ENCODE measurements around the gene LUZP2. TPM values are rescaled to one million over a fixed set of nuclear protein-coding genes. Genes with fewer than 3 reads are reported as not detected.

LUZP2 gene
- polyA plus RNA-seq, 1 of the 3 experiments (the other 2 are of a cell fraction) = 0.03 TPM

- TF ChIP-seq ZBTB33 (IDR thresholded peaks at IDR 0.05; ENCODE audit: borderline replicate concordance, low read depth) = no peak
- TF ChIP-seq GABPA (IDR thresholded peaks at IDR 0.05; ENCODE audit: low read depth) = no peak
- TF ChIP-seq SMC3 (IDR thresholded peaks at IDR 0.05; ENCODE audit: low read depth, low read length) = no peak
- no peak for TF ChIP-seq CTCF (IDR thresholded peaks at IDR 0.05)
Measured at GRCh38 chr11:24794064-24794463, 297.2 kb downstream of the LUZP2 start (continued).

GRCh38 chr11:24805671-24806070 is 308.8 kb downstream of the LUZP2 start:
- no peaks in the 10 kb centered on the region for H4K20me1 ChIP-seq (ENCODE audit: insufficient read depth)
- no peaks in the 10 kb centered on the region for H3K9me3 ChIP-seq
- ChIA-PET POLR2A (no interaction called here), CTCF (interaction anchor here (0.9 kb wide), 1 partner anchor 12 kb away, joined by 3 read pairs; no protein-coding TSS in a partner anchor)
- no peaks in the 10 kb centered on the region for H3F3A ChIP-seq (replicated peaks; ENCODE audit: insufficient read depth)
- H3K27ac ChIP-seq (ENCODE audit: low read depth in 2 of 2, low read length in 1 of 2) = no peak overlapping the region
- H2AFZ ChIP-seq (ENCODE audit: low read depth) = no peak overlapping the region
- H3K79me2 ChIP-seq (ENCODE audit: insufficient read depth) = no peaks in the 10 kb centered on the region
- no peaks in the 10 kb centered on the region; a peak in 1 of 4 replicates for H3K4me1 ChIP-seq (ENCODE audit: control insufficient read depth in 1 of 2, insufficient read depth in 2 of 2, low read depth in 1 of 2, low read length in 1 of 2)
- H3K4me3 ChIP-seq (ENCODE audit: low read depth in 2 of 2, low read length in 1 of 2) = no peak overlapping the region
- H3K4me2 ChIP-seq = no peak overlapping the region
- no peaks in the 10 kb centered on the region for H3K27me3 ChIP-seq (ENCODE audit: insufficient read depth)
- TF ChIP-seq USF1 (IDR thresholded peaks at IDR 0.05; ENCODE audit: borderline replicate concordance, low read depth) (no peak), NFIC (IDR thresholded peaks at IDR 0.05; ENCODE audit: borderline replicate concordance) (no peak), MEF2A (IDR thresholded peaks at IDR 0.05; ENCODE audit: borderline replicate concordance, low read depth) (no peak), ZBTB33 (IDR thresholded peaks at IDR 0.05; ENCODE audit: borderline replicate concordance, low read depth) (no peak), SIN3A (IDR thresholded peaks at IDR 0.05; ENCODE audit: borderline replicate concordance, low read depth, low read length) (no peak), REST (IDR thresholded peaks at IDR 0.05; ENCODE audit: low read depth, low read length) (no peak)
- no peak overlapping the region for H3K9ac ChIP-seq
- WGBS (ENCODE audit: low lambda C conversion rate) = 43% methylated on average over 2 of the region's 2 CpGs
- H3K36me3 ChIP-seq (replicated peaks in 1 of 2; ENCODE audit: control insufficient read depth in 1 of 2, insufficient read depth in 2 of 2, low read length in 1 of 2) = no peaks in the 10 kb centered on the region
- no peaks in the 10 kb centered on the region for H3K9me2 ChIP-seq
- DNase-seq = no peak

Data from SK-N-SH (cell line).